Activated CD8-positive, alpha-beta T cell treated with anti-CD3 and anti-CD28 coated beads for 36 hours (primary cell): ENCODE data around the gene TLN1. TPM values are rescaled to one million over a fixed set of nuclear protein-coding genes. Genes with fewer than 3 reads are reported as not detected.
A peak's percentile ranks its signal among the peaks of the same experiment; 100 is the strongest.

Experiments used
- ATAC-seq: fragments of 200-7000 bp; cut with Tn5 transposase; one replicate; pipeline ENCODE4 v1.10.0; 2021; ENCODE audit warnings: mild to moderate bottlenecking, moderate library complexity
- CTCF ChIA-PET: fragments of 350-600 bp; sonication (Branson Sonifier 250); formaldehyde crosslinking; loops from one replicate; lab custom pipeline; 2021; ENCODE audit warnings: antibody characterized with exemption; lab: Charles Lee
- POLR2A ChIA-PET: fragments of 350-600 bp; sonication (Branson Sonifier 250); formaldehyde crosslinking; loops from one replicate; lab custom pipeline; 2021; ENCODE audit warnings: antibody characterized with exemption; lab: Charles Lee
- DNase-seq: peaks from one replicate; pipeline ENCODE4 v3.0.0-alpha.2; 2020
- H3K27ac Mint-ChIP-seq: one replicate; pipeline ENCODE4 v1.8.0; 2021; ENCODE audit warnings: mild to moderate bottlenecking, mixed read lengths
- H3K27me3 Mint-ChIP-seq: one replicate; pipeline ENCODE4 v1.8.0; 2021; ENCODE audit warnings: mixed read lengths
- H3K36me3 Mint-ChIP-seq: one replicate; pipeline ENCODE4 v1.8.0; 2021; ENCODE audit warnings: low read depth, mixed read lengths
- H3K4me1 Mint-ChIP-seq: one replicate; pipeline ENCODE4 v1.8.0; 2021; ENCODE audit warnings: low read depth, mixed read lengths
- H3K4me3 Mint-ChIP-seq: one replicate; pipeline ENCODE4 v1.8.0; 2021; ENCODE audit warnings: mild to moderate bottlenecking, moderate library complexity, mixed read lengths
- H3K9me3 Mint-ChIP-seq: one replicate; pipeline ENCODE4 v1.8.0; 2021; ENCODE audit warnings: mixed read lengths
- intact Hi-C: fragments of 100-400 bp; cut with micrococcal nuclease; formaldehyde crosslinking; loops from one replicate; pipeline ENCODE4 v1.10.0; 2022
- total RNA-seq, 2 experiments: library from RNA; stranded (reverse); gene quantifications; one replicate each; pipeline ENCODE4 v1.2.3, GENCODE V29; 2021
- TF ChIP-seq, protein P1 (sequence below): fragments of 200-600 bp; IDR thresholded peaks from one replicate; pipeline ENCODE4 v1.8.0; 2022; ENCODE audit warnings: antibody characterized with exemption, mild to moderate bottlenecking

The TLN1 gene, protein sequence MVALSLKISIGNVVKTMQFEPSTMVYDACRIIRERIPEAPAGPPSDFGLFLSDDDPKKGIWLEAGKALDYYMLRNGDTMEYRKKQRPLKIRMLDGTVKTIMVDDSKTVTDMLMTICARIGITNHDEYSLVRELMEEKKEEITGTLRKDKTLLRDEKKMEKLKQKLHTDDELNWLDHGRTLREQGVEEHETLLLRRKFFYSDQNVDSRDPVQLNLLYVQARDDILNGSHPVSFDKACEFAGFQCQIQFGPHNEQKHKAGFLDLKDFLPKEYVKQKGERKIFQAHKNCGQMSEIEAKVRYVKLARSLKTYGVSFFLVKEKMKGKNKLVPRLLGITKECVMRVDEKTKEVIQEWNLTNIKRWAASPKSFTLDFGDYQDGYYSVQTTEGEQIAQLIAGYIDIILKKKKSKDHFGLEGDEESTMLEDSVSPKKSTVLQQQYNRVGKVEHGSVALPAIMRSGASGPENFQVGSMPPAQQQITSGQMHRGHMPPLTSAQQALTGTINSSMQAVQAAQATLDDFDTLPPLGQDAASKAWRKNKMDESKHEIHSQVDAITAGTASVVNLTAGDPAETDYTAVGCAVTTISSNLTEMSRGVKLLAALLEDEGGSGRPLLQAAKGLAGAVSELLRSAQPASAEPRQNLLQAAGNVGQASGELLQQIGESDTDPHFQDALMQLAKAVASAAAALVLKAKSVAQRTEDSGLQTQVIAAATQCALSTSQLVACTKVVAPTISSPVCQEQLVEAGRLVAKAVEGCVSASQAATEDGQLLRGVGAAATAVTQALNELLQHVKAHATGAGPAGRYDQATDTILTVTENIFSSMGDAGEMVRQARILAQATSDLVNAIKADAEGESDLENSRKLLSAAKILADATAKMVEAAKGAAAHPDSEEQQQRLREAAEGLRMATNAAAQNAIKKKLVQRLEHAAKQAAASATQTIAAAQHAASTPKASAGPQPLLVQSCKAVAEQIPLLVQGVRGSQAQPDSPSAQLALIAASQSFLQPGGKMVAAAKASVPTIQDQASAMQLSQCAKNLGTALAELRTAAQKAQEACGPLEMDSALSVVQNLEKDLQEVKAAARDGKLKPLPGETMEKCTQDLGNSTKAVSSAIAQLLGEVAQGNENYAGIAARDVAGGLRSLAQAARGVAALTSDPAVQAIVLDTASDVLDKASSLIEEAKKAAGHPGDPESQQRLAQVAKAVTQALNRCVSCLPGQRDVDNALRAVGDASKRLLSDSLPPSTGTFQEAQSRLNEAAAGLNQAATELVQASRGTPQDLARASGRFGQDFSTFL (N-terminal part only)
- 100 to 1,000 TPM; 212 to 219 TPM for total RNA-seq

DNA sequence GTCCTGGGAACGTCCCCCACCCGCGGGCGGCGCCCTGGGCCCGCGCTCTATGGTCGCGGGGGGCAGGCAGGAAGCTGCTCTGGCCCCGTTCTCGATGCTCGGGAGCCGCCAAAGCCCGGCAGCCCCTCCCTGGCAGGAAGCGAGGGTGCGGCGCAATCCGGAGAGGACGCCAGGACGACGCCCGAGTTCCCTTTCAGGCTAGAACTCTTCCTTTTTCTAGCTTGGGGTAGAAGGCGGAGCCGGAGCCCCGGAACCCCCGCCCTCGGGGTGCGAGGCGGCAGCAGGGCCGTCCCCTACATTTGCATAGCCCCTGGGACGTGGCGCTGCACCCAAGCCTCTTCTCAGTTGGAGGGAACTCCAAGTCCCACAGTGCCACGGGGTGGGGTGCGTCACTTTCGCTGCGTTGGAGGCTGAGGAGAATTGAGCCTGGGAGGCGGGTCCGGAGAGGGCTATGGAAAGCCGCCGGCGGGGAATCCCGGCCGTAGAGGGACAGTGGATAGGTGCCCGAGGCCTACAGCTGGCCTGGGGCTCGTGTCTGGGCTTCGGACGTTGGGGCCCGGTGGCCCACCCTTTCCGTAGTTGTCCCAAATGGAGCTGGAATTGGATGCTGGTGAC lies at the start of gene TLN1, which contains the start of gene CREB3:
TLN1 (minus strand) TSS at position 11 of the 615 bp plus-strand sequence. CDS start 6,501 bp downstream, outside the sequence.
CREB3 (plus strand) TSS at position 482 of the 615 bp plus-strand sequence; CDS start at position 589, 107 bp downstream.
- Mint-ChIP-seq H3K4me3 (no peak within 1 kb of the TSS), H3K9me3 (no peaks in the 10 kb centered on the region), H3K36me3 (peaks cover 22% of the 10 kb centered on the region), H3K4me1 (peaks cover 23% of the 10 kb centered on the region), H3K27ac (peak within 1 kb of the TSS; percentile 96), H3K27me3 (no peaks in the 10 kb centered on the region)
- ATAC-seq = peak; percentile 86
- POLR2A ChIA-PET = interaction anchor here (0.8 to 4.5 kb wide), 15 partner anchors 12 to 620 kb away, joined by 3 to 17 read pairs (median 4); partner anchors contain the start of genes CCDC107, MSMP and RMRP
- intact Hi-C loops = loop anchor here (5.0 kb wide), 2 partner anchors 85 to 130 kb away; partner anchors contain the start of gene HINT2
- TF ChIP-seq, protein P1, sequence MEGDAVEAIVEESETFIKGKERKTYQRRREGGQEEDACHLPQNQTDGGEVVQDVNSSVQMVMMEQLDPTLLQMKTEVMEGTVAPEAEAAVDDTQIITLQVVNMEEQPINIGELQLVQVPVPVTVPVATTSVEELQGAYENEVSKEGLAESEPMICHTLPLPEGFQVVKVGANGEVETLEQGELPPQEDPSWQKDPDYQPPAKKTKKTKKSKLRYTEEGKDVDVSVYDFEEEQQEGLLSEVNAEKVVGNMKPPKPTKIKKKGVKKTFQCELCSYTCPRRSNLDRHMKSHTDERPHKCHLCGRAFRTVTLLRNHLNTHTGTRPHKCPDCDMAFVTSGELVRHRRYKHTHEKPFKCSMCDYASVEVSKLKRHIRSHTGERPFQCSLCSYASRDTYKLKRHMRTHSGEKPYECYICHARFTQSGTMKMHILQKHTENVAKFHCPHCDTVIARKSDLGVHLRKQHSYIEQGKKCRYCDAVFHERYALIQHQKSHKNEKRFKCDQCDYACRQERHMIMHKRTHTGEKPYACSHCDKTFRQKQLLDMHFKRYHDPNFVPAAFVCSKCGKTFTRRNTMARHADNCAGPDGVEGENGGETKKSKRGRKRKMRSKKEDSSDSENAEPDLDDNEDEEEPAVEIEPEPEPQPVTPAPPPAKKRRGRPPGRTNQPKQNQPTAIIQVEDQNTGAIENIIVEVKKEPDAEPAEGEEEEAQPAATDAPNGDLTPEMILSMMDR = no peak
- CTCF ChIA-PET = interaction anchor here (0.7 to 14.0 kb wide), 13 partner anchors 12 to 128 kb away, joined by 3 to 170 read pairs (median 12); partner anchors contain the start of genes ARHGEF39, CCDC107, HINT2 and RMRP
- DNase-seq = peak; percentile 98

DNA sequence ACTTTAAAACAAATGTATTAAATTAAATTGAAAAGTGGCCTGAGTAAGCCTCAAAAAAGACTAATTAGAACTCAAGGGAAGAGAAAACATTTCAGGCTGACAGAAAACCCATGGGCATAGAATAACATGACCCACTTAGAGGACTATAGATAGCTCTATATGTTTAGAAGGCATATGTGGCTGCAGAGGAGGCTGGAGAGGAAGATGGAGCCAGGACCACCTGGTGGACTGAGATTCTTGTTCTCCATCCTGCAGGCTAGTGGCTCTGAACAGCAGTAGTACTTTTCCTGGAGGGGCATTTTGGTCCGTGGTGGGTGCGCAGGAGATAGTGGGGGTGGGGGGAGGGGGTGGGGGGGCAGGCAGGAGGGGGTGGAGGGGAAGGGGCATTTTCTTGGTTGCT lies 49.1 kb upstream of the TLN1 start:
- ATAC-seq (no peak), DNase-seq (no peak)
- Mint-ChIP-seq H3K4me3 (no peak overlapping the region), H3K27ac (no peak overlapping the region), H3K4me1 (peaks cover under 1% of the 10 kb centered on the region), H3K9me3 (no peaks in the 10 kb centered on the region), H3K27me3 (no peaks in the 10 kb centered on the region), H3K36me3 (peaks cover 23% of the 10 kb centered on the region)
- intact Hi-C loops = no loop called here
- CTCF ChIA-PET = interaction anchor here (1.7 to 1.9 kb wide), 2 partner anchors 9 to 101 kb away, joined by 7 to 10 read pairs; no protein-coding TSS in a partner anchor
- TF ChIP-seq, protein P1 = no peak
- POLR2A ChIA-PET = no interaction called here

DNA sequence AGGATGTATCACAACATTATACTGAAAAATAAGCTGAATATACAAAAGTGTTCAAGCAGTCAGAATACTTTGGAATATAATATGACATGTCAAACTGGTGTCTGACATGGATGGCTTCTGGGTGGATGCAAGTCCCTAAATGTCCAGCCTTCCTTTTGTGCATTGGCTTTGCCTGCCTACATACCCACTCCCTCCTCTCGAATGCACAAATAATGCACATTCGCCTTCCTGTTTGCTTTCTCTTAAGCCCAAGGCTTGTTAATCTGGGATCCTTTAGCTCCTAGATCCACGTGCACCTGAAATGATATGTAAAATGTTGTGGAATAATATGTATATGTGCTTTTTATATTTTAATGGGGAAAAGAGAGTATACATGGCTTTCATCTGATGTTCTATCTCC lies 46.5 kb upstream of the TLN1 start:
- no peaks in the 10 kb centered on the region for H3K9me3 Mint-ChIP-seq
- ChIA-PET CTCF (interaction anchor here (0.8 to 4.1 kb wide), 8 partner anchors 8 to 104 kb away, joined by 3 to 17 read pairs (median 4); no protein-coding TSS in a partner anchor), POLR2A (interaction anchor here (0.6 kb wide), 1 partner anchor 36 kb away, joined by 3 read pairs; the partner anchor contains the start of gene HINT2)
- ATAC-seq (no peak), DNase-seq (no peak)
- no peak overlapping the region for H3K4me3 Mint-ChIP-seq
- TF ChIP-seq, protein P1 = no peak
- intact Hi-C loops = no loop called here
- no peak overlapping the region for H3K27ac Mint-ChIP-seq
- H3K36me3 Mint-ChIP-seq = peaks cover 13% of the 10 kb centered on the region
- no peaks in the 10 kb centered on the region for H3K27me3 Mint-ChIP-seq
- H3K4me1 Mint-ChIP-seq = peaks cover 6% of the 10 kb centered on the region

DNA sequence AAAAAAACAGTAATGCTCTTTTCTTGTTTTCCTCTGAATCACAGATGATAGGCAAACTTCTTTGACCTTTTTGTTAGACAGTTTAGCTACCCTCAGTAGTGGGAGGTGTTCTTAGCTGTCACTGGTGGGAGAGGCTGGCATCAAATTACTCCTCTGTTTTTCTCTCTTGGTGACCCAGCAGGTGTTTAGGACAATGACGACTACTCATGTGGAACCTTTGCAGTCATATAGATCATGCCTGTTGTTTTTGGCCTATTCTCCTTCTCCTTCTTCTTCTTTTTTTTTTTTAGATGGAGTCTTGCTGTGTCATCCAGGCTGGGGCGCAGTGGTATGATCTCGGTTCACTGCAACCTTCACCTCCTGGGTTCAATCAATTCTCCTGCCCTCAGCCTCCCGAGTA lies 44.0 kb upstream of the TLN1 start:
- intact Hi-C loops = no loop called here
- H3K27ac Mint-ChIP-seq = no peak overlapping the region

More for the DNA sequence above, 44.0 kb upstream of the TLN1 start:
- ChIA-PET POLR2A (no interaction called here), CTCF (interaction anchor here (0.9 to 4.1 kb wide), 5 partner anchors 12 to 106 kb away, joined by 3 to 17 read pairs (median 4); no protein-coding TSS in a partner anchor)
- H3K9me3 Mint-ChIP-seq = no peaks in the 10 kb centered on the region
- ATAC-seq (peak; percentile 37), DNase-seq (no peak)
- peaks cover 6% of the 10 kb centered on the region for H3K4me1 Mint-ChIP-seq
- peaks cover 9% of the 10 kb centered on the region for H3K36me3 Mint-ChIP-seq
- TF ChIP-seq, protein P1 = no peak
- H3K27me3 Mint-ChIP-seq = no peaks in the 10 kb centered on the region
- H3K4me3 Mint-ChIP-seq = no peak overlapping the region
